NCI-H1694 treated with DMSO at 0.1 percent for 48 hours (cell line): ENCODE data around the gene APOBEC3B.
"Not testable (repeated sequence)": the region's sequence is repeated elsewhere in the genome, so short reads cannot be mapped to it uniquely, and the experiment has no call there.

Source experiments
- DNase-seq: peaks from one replicate; lab custom pipeline; 2025; lab: John Stamatoyannopoulos, UW

The APOBEC3B gene

GRCh38 chr22:38997518-38997917 lies 15.4 kb downstream of the APOBEC3B start:
- DNase-seq: no peak

GRCh38 chr22:39003165-39003638 lies 21.1 kb downstream of the APOBEC3B start:
- DNase-seq: peak; percentile 44

- no peak for DNase-seq
Observed at GRCh38 chr22:39007177-39007576, 25.0 kb downstream of the APOBEC3B start.

- not testable (repeated sequence) for DNase-seq
Observed at GRCh38 chr22:39008271-39008850, 26.2 kb downstream of the APOBEC3B start.

- DNase-seq: no peak
Observed at GRCh38 chr22:39010946-39011345, 28.8 kb downstream of the APOBEC3B start.

- DNase-seq: no peak
Observed at GRCh38 chr22:39012533-39013511, 30.7 kb downstream of the APOBEC3B start.

GRCh38 chr22:39013561-39013941 lies 31.4 kb downstream of the APOBEC3B start:
- not testable (repeated sequence) for DNase-seq

- DNase-seq: no peak
Observed at GRCh38 chr22:39013942-39014722, 32.0 kb downstream of the APOBEC3B start, which contains the start of gene APOBEC3C. Gene APOBEC3C (plus strand): TSS chr22:39014257. CDS start chr22:39014363, 106 bp downstream.

GRCh38 chr22:39014723-39015121 lies 32.6 kb downstream of the APOBEC3B start:
- not testable (repeated sequence) for DNase-seq

- no peak for DNase-seq
Observed at GRCh38 chr22:39016592-39016991, 34.4 kb downstream of the APOBEC3B start.

GRCh38 chr22:39017596-39018365 lies 35.6 kb downstream of the APOBEC3B start:
- no peak for DNase-seq

GRCh38 chr22:39020021-39020651 lies 38.0 kb downstream of the APOBEC3B start:
- DNase-seq: not testable (repeated sequence)

GRCh38 chr22:39021552-39022250 lies 39.6 kb downstream of the APOBEC3B start:
- no peak for DNase-seq

GRCh38 chr22:39024519-39025308 lies 42.6 kb downstream of the APOBEC3B start:
- no peak for DNase-seq

- no peak for DNase-seq
Observed at GRCh38 chr22:39026509-39027150, 44.5 kb downstream of the APOBEC3B start.

GRCh38 chr22:39027717-39028116 lies 45.6 kb downstream of the APOBEC3B start:
- no peak for DNase-seq

GRCh38 chr22:39028281-39028680 lies 46.1 kb downstream of the APOBEC3B start:
- no peak for DNase-seq

GRCh38 chr22:39029227-39029626 lies 47.1 kb downstream of the APOBEC3B start:
- DNase-seq: no peak

- no peak for DNase-seq
Observed at GRCh38 chr22:39030705-39031104, 48.6 kb downstream of the APOBEC3B start.
